GM12874 (cell line): ENCODE data around the gene SLC1A2.

Source experiments
- CTCF ChIP-seq: IDR thresholded peaks from 2 replicates; pipeline ENCODE4 v1.5.1; 2011; ENCODE audit warnings: low read depth, mild to moderate bottlenecking, control low read depth, low read length, moderate library complexity; ENCODE audit not compliant: insufficient read depth

SLC1A2 gene

GRCh38 chr11:35375332-35376117, 43.8 kb downstream of the SLC1A2 start:
- no peak for TF ChIP-seq CTCF

GRCh38 chr11:35373284-35373933, 45.9 kb downstream of the SLC1A2 start:
- TF ChIP-seq CTCF = no peak

DNA sequence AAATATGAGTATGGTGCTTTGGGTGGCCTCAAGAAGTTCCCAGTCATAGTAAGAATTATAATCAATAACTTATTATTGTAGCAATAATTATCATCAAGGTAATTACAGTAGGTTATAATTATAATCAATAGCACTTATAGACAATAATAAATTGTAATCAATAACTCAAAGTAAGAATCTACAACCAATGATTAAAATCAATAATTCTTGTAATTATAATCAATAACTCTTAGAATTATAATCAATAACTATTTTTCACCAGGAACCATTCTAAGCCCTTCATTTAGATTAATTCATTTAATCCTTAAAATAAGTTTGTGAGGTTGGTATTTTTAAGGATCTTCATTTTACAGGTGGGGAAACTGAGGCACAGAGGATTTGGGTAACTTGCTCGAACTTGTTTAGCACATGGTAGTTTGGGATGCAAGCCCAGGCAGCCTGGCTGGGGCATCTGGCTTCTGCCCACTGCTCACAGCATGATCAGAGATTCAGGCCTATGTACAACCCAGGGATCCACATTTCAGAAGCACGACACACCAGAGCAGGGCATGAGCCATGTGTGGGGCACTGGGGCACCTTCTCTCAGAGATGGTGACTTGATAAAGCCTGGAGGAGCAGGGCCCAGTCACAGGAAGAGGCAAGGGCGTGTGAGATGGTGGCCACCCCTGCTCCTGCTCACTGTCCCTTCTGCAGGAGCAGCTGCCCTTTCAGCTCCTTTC, 46.6 kb downstream of the SLC1A2 start:
- TF ChIP-seq CTCF = no peak

DNA sequence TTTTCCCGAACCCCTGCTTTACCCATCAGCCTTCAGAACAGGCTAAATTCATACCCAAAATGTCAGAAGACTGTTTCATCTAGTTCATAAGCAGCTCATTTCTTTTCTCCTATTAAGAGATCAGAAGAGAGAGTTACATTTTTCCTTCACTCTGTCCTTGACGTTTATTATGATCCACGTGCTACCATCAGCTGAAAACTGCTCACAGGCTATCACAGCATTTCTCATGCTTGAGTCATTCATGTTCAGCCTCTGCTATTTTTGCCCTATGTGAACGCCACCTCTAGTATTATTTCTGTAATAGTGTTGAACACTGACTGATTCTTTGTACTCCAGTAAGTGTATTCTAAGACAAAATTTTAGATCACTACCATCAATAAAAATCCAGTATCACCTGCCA, 51.9 kb downstream of the SLC1A2 start:
- no peak for TF ChIP-seq CTCF

GRCh38 chr11:35366798-35367197, 52.6 kb downstream of the SLC1A2 start:
- no peak for TF ChIP-seq CTCF

- TF ChIP-seq CTCF = no peak
These were observed 53.4 kb downstream of the SLC1A2 start for GRCh38 chr11:35365961-35366360.

GRCh38 chr11:35365395-35365794, 54.0 kb downstream of the SLC1A2 start:
- no peak for TF ChIP-seq CTCF
